ENCODE data around the gene PCID2. TPM values are rescaled to one million over a fixed set of nuclear protein-coding genes. Genes with fewer than 3 reads are reported as not detected.

PCID2 gene
- total and polyA plus RNA-seq, 2 of the 13 experiments (the other 11 are each of a cell fraction or from before 2014, with no cell fraction given), result 65.0 to 111 TPM

DNA sequence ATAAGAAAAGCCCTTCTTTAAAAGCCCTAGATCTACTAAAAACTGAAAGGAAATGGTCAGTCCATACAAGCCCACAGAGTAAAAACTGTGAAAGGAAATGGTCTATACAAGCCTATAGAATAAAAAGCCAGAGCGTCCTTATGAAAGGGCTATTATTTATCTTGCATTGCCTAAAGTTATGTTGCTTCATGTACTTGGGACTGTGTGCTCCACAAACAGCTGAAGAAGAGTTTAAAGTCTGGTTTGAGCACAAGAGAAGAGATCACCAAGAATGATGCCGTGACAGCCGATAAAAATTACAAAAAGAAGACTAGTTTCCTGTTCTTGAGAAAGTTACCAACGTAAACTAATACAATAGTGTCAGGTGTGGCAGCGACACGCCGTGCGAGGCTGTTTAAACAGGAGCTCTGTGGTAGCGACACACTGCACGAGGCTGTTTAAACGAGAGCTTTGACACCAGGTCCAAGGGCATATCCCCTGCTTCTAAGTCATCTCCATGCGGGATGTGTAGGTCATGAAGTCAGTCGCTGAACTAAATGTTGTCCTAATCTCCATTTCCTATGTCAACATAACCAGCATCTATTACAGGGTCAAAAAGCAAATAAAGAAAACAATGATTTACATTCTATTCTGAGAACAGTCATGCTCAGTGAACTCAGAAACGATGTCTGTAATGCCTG lies 24.9 kb downstream of the PCID2 start (continued):
- TF ChIP-seq, protein P1, sequence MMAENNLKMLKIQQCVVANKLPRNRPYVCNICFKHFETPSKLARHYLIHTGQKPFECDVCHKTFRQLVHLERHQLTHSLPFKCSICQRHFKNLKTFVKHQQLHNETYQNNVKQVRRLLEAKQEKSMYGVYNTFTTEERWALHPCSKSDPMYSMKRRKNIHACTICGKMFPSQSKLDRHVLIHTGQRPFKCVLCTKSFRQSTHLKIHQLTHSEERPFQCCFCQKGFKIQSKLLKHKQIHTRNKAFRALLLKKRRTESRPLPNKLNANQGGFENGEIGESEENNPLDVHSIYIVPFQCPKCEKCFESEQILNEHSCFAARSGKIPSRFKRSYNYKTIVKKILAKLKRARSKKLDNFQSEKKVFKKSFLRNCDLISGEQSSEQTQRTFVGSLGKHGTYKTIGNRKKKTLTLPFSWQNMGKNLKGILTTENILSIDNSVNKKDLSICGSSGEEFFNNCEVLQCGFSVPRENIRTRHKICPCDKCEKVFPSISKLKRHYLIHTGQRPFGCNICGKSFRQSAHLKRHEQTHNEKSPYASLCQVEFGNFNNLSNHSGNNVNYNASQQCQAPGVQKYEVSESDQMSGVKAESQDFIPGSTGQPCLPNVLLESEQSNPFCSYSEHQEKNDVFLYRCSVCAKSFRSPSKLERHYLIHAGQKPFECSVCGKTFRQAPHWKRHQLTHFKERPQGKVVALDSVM (CRISPR knock-in tag; IDR thresholded peaks at IDR 0.05), result no peak
- TF ChIP-seq, protein P2, sequence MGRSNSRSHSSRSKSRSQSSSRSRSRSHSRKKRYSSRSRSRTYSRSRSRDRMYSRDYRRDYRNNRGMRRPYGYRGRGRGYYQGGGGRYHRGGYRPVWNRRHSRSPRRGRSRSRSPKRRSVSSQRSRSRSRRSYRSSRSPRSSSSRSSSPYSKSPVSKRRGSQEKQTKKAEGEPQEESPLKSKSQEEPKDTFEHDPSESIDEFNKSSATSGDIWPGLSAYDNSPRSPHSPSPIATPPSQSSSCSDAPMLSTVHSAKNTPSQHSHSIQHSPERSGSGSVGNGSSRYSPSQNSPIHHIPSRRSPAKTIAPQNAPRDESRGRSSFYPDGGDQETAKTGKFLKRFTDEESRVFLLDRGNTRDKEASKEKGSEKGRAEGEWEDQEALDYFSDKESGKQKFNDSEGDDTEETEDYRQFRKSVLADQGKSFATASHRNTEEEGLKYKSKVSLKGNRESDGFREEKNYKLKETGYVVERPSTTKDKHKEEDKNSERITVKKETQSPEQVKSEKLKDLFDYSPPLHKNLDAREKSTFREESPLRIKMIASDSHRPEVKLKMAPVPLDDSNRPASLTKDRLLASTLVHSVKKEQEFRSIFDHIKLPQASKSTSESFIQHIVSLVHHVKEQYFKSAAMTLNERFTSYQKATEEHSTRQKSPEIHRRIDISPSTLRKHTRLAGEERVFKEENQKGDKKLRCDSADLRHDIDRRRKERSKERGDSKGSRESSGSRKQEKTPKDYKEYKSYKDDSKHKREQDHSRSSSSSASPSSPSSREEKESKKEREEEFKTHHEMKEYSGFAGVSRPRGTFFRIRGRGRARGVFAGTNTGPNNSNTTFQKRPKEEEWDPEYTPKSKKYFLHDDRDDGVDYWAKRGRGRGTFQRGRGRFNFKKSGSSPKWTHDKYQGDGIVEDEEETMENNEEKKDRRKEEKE (IDR thresholded peaks at IDR 0.05), result no peak
- no peak for TF ChIP-seq ZNF737 (CRISPR knock-in tag; IDR thresholded peaks at IDR 0.05; ENCODE audit: borderline replicate concordance)
- TF ChIP-seq RXRB (CRISPR knock-in tag; IDR thresholded peaks at IDR 0.05; ENCODE audit: borderline replicate concordance), result peak; percentile 73; the same call in 1 of the 2 replicates
- TF ChIP-seq RELA (CRISPR knock-in tag; IDR thresholded peaks at IDR 0.05), result no peak
- TF ChIP-seq ZC3H4 (CRISPR knock-in tag; IDR thresholded peaks at IDR 0.05; ENCODE audit: borderline replicate concordance), result no peak
- no peak for TF ChIP-seq TRIM24 (CRISPR knock-in tag; IDR thresholded peaks at IDR 0.05)
- peak; percentile 70 for TF ChIP-seq MEIS2 (CRISPR knock-in tag; IDR thresholded peaks at IDR 0.05)
- no peak for TF ChIP-seq NFATC3 (CRISPR knock-in tag; IDR thresholded peaks at IDR 0.05)
- peak; percentile 57; the same call in 1 of the 2 replicates for TF ChIP-seq ZBTB21 (CRISPR knock-in tag; IDR thresholded peaks at IDR 0.05)
- peak; percentile 49; the same call in 1 of the 2 replicates for TF ChIP-seq ZNF501 (CRISPR knock-in tag; IDR thresholded peaks at IDR 0.05)
- no peak for TF ChIP-seq ZNF678 (CRISPR knock-in tag; IDR thresholded peaks at IDR 0.05)
- TF ChIP-seq ZNF619 (CRISPR knock-in tag; IDR thresholded peaks at IDR 0.05), result no peak
- no peak for TF ChIP-seq KDM4B (CRISPR knock-in tag; IDR thresholded peaks at IDR 0.05)
- no peak for TF ChIP-seq ZNF34 (CRISPR knock-in tag; IDR thresholded peaks at IDR 0.05; ENCODE audit: borderline replicate concordance)
- TF ChIP-seq HNRNPUL1 (IDR thresholded peaks at IDR 0.05; ENCODE audit: low read depth, low read length), result no peak
- TF ChIP-seq, protein P3, sequence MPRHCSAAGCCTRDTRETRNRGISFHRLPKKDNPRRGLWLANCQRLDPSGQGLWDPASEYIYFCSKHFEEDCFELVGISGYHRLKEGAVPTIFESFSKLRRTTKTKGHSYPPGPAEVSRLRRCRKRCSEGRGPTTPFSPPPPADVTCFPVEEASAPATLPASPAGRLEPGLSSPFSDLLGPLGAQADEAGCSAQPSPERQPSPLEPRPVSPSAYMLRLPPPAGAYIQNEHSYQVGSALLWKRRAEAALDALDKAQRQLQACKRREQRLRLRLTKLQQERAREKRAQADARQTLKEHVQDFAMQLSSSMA (CRISPR knock-in tag; IDR thresholded peaks at IDR 0.05), result no peak
- TF ChIP-seq SMAD1 (CRISPR knock-in tag; IDR thresholded peaks at IDR 0.05; ENCODE audit: borderline replicate concordance, low read depth), result no peak
- TF ChIP-seq, protein P4, sequence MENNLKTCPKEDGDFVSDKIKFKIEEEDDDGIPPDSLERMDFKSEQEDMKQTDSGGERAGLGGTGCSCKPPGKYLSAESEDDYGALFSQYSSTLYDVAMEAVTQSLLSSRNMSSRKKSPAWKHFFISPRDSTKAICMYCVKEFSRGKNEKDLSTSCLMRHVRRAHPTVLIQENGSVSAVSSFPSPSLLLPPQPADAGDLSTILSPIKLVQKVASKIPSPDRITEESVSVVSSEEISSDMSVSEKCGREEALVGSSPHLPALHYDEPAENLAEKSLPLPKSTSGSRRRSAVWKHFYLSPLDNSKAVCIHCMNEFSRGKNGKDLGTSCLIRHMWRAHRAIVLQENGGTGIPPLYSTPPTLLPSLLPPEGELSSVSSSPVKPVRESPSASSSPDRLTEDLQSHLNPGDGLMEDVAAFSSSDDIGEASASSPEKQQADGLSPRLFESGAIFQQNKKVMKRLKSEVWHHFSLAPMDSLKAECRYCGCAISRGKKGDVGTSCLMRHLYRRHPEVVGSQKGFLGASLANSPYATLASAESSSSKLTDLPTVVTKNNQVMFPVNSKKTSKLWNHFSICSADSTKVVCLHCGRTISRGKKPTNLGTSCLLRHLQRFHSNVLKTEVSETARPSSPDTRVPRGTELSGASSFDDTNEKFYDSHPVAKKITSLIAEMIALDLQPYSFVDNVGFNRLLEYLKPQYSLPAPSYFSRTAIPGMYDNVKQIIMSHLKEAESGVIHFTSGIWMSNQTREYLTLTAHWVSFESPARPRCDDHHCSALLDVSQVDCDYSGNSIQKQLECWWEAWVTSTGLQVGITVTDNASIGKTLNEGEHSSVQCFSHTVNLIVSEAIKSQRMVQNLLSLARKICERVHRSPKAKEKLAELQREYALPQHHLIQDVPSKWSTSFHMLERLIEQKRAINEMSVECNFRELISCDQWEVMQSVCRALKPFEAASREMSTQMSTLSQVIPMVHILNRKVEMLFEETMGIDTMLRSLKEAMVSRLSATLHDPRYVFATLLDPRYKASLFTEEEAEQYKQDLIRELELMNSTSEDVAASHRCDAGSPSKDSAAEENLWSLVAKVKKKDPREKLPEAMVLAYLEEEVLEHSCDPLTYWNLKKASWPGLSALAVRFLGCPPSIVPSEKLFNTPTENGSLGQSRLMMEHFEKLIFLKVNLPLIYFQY (CRISPR knock-in tag; IDR thresholded peaks at IDR 0.05; ENCODE audit: borderline replicate concordance), result no peak

All from HepG2 (cell line).